Glutamatergic neuron (in vitro differentiated cells): ENCODE measurements around the gene TMEM267. TPM values are rescaled to one million over a fixed set of nuclear protein-coding genes. Genes with fewer than 3 reads are reported as not detected.
"Not testable (repeated sequence)": the region's sequence is repeated elsewhere in the genome, so short reads cannot be mapped to it uniquely, and the experiment has no call there.

ENCODE experiments used
- DNase-seq: peaks from one replicate; pipeline ENCODE4 v3.0.0; 2022
- H3K27ac Mint-ChIP-seq: one replicate; pipeline ENCODE4 v1.8.0; 2020; ENCODE audit warnings: mild to moderate bottlenecking, mixed read lengths, inconsistent platforms; ENCODE audit not compliant: unreplicated experiment
- H3K27me3 Mint-ChIP-seq: one replicate; pipeline ENCODE4 v1.8.0; 2020; ENCODE audit warnings: mild to moderate bottlenecking, moderate library complexity, mixed read lengths, inconsistent platforms; ENCODE audit not compliant: unreplicated experiment
- H3K36me3 Mint-ChIP-seq: one replicate; pipeline ENCODE4 v1.8.0; 2020; ENCODE audit warnings: mild to moderate bottlenecking, mixed read lengths, inconsistent platforms; ENCODE audit not compliant: unreplicated experiment
- H3K4me1 Mint-ChIP-seq: one replicate; pipeline ENCODE4 v1.8.0; 2020; ENCODE audit warnings: mild to moderate bottlenecking, low read depth, mixed read lengths, inconsistent platforms; ENCODE audit not compliant: unreplicated experiment
- H3K4me3 Mint-ChIP-seq: one replicate; pipeline ENCODE4 v1.8.0; 2020; ENCODE audit warnings: mild to moderate bottlenecking, mixed read lengths, inconsistent platforms; ENCODE audit not compliant: unreplicated experiment
- H3K9me3 Mint-ChIP-seq: one replicate; pipeline ENCODE4 v1.8.0; 2020; ENCODE audit warnings: mild to moderate bottlenecking, moderate library complexity, mixed read lengths, inconsistent platforms; ENCODE audit not compliant: unreplicated experiment
- CTCF ChIP-seq: fragments of 200-600 bp; sonication (generic); IDR thresholded peaks from one replicate; pipeline ENCODE4 v1.5.0; 2021; ENCODE audit not compliant: partially characterized antibody, unreplicated experiment
- total RNA-seq: library from RNA; stranded (reverse); fragmentation: NEBNext Ultra II Directional; extraction: Animal tissue kit (Norgen Biotek cat#: 25700); gene quantifications from one replicate; pipeline ENCODE4 v1.2.1, GENCODE V29; 2021; ENCODE audit not compliant: unreplicated experiment

Gene TMEM267
- total RNA-seq, 1 donor from 2014 or later: 6.8 TPM

- Mint-ChIP-seq H3K9me3 (no peaks in the 10 kb centered on the region), H3K27me3 (no peaks in the 10 kb centered on the region), H3K4me1 (no peaks in the 10 kb centered on the region), H3K27ac (no peak overlapping the region), H3K4me3 (no peak overlapping the region), H3K36me3 (no peaks in the 10 kb centered on the region)
- TF ChIP-seq CTCF: no peak
- DNase-seq: no peak
Observed at GRCh38 chr5:43411495-43411894, 72.2 kb downstream of the TMEM267 start.

- H3K4me1 Mint-ChIP-seq: no peaks in the 10 kb centered on the region
- no peak overlapping the region for H3K4me3 Mint-ChIP-seq
- H3K9me3 Mint-ChIP-seq: no peaks in the 10 kb centered on the region
Observed at GRCh38 chr5:43410414-43410813, 73.3 kb downstream of the TMEM267 start.

DNA sequence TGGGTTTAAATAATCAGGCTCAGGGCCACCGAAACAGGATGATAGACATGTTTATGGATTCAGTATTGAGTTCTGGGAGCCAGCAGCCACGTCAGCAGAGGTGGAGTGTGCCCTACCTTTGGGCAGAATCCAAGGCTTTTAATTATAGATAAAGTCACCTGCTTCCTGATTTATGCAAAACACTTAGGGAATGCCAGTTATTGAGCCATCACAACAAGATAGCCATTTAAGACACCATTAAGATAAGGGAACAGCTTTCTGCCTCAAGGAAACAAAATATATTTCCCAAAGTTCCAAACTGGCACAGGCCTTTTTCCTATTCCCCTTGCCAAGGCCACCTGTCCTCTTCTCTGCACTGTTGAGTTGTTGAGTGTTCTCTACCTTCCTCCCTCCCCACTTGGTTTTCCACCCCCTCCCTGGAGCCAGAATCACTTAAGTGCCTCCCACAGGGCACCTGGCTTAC is 73.8 kb downstream of the TMEM267 start:
- no peak for TF ChIP-seq CTCF
- Mint-ChIP-seq H3K36me3 (no peaks in the 10 kb centered on the region), H3K4me1 (no peaks in the 10 kb centered on the region), H3K27me3 (no peaks in the 10 kb centered on the region), H3K9me3 (no peaks in the 10 kb centered on the region), H3K4me3 (no peak overlapping the region), H3K27ac (no peak overlapping the region)
- no peak for DNase-seq

More at GRCh38 chr5:43410414-43410813, 73.3 kb downstream of the TMEM267 start:
- no peak overlapping the region for H3K27ac Mint-ChIP-seq
- H3K36me3 Mint-ChIP-seq: no peaks in the 10 kb centered on the region
- no peaks in the 10 kb centered on the region for H3K27me3 Mint-ChIP-seq
- no peak for DNase-seq
- TF ChIP-seq CTCF: no peak

GRCh38 chr5:43402524-43403066 is 81.1 kb downstream of the TMEM267 start:
- not testable (repeated sequence) for H3K27ac Mint-ChIP-seq, H3K9me3 Mint-ChIP-seq, H3K4me1 Mint-ChIP-seq, DNase-seq, H3K36me3 Mint-ChIP-seq, H3K4me3 Mint-ChIP-seq, H3K27me3 Mint-ChIP-seq

DNA sequence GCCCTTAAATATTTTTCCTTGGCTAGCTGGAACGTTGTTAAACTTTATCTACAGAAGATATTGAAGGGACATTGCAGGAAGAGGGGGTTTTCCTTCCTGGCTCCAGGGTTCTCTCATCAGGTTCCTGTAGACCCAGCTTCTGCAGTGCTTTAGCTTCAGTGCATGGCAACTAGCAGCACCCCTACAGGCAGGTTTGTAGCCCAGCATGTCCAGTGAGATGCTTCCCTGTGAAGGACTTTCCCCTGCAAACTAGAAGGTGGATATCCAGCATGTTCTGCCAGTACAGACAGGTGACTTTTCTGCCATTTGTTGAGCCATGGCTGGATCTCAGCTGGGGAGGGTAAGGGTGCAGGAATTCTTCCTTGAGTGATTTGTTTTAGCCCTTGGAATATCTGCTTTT is 81.8 kb downstream of the TMEM267 start:
- DNase-seq: no peak
- no peak for TF ChIP-seq CTCF
- Mint-ChIP-seq H3K27ac (no peak overlapping the region), H3K9me3 (peaks cover 2% of the 10 kb centered on the region), H3K4me3 (no peak overlapping the region), H3K36me3 (no peaks in the 10 kb centered on the region), H3K27me3 (peaks cover 2% of the 10 kb centered on the region), H3K4me1 (peaks cover under 1% of the 10 kb centered on the region)
